ENCODE data around the gene CPSF6.
"Not testable (repeated sequence)": the region's sequence is repeated elsewhere in the genome, so short reads cannot be mapped to it uniquely, and the experiment has no call there.

CPSF6 gene

GRCh38 chr12:69258655-69259054 is 19.3 kb downstream of the CPSF6 start:
- DNase-seq = no peak

DNA sequence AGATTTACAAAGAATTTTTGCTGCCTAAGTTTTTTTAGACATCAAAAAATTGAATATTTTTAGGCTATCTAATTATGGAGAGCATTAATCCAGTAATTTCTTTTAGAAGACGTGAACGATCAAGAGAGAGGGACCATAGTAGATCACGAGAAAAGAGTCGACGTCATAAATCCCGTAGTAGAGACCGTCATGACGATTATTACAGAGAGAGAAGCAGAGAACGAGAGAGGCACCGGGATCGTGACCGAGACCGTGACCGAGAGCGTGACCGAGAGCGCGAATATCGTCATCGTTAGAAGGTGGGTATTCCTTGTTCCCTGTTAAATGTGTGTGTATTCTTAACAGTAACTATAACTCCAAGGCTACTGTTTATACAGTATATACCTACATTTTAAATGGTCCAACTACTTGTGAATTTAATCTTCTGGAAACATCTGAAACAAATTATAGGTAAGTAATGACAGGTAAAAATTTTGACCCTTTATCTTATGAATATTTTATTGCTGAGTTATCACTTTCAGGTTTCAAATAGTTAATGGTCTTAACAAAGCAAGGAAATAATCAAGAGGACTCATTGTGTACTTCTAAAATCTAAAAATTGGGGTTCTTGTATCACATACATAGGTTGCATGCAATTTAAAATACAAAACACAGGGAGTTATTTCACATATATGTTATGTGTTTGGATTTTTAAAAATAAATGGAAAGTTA is 23.1 kb downstream of the CPSF6 start:
- DNase-seq = no peak

GRCh38 chr12:69265205-69265604 is 25.8 kb downstream of the CPSF6 start:
- no peak for DNase-seq

DNA sequence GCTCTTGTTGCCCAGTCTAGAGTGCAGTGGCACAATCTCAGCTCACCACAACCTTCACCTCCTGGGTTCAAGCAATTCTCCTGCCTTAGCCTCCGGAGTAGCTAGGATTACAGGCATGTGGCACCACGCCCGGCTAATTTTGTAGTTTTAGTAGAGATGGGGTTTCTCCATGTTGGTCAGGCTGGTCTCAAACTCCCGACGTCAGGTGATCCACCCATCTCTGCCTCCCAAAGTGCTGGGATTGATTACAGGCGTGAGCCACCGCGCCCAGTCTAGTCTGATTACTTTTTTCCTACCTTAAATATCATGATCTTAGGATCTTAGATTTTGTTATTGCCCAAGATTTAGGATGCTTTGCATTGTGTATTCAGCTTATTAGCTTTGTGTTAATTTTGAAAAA is 26.3 kb downstream of the CPSF6 start:
- DNase-seq = not testable (repeated sequence)

DNA sequence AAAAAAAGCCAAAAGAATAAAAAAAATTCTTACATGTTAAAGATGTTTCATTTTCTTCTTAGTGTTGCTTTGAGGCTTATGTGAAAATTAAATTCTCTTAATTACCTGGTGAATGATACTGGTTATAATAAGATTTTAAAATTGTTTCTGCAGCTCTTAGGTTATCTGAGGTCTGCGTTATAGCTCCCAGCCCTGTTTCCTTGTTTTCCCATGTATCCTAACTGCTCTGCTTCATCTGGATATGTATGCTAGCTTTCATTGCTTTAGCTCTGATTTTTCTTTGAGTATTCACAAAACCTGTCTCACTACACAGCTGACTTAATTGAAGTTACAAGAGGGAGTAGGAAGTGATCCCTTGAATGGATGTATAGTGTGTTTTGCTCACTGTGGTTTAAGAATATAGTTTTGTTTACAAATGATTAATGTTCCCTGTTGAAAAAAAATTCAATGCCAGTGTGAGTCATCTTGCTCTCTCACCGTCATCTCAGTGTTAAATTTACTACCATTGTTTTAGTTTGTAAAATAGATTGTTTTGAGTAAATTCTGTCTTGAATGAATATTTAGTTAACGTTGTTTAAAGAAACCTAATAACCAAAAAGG is 26.8 kb downstream of the CPSF6 start:
- DNase-seq = no peak

DNA sequence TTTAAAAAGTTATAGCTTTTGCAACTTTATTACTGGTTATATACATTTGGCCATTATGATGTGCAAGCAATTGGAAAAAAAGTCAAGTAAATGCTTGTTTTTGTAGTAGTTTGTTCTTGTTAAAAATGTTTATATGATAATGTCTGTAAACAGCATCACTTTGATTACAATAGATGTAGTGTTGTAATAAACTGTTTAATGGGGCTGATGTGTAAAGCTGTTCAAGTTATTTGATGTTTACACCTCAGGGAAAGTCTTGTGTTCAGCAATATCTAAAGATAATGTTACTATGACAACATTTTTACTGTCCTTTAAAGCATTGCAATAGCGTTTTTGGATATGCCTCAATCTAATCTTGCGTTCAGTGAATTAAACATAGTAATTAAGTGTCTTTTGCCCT is 30.4 kb downstream of the CPSF6 start:
- no peak for DNase-seq

DNA sequence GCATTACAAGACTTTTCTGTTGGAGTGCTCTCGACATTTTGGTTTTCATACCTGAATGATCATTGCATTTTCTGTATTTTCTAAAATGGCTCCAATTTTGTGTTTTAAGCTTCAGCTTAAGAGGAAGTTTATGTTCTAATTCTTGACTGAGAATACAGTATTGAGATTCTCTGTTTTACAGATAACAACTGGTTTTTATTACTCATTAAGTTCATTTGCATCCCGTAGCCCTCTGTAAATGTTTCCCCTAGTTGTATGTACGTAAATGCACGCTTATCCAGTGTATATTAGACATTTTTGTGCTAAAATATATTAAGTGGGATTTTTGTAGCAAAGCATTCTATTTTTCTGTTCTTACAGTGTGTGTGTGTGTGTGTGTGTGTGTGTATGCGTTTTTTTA is 33.1 kb downstream of the CPSF6 start:
- DNase-seq = no peak

DNA sequence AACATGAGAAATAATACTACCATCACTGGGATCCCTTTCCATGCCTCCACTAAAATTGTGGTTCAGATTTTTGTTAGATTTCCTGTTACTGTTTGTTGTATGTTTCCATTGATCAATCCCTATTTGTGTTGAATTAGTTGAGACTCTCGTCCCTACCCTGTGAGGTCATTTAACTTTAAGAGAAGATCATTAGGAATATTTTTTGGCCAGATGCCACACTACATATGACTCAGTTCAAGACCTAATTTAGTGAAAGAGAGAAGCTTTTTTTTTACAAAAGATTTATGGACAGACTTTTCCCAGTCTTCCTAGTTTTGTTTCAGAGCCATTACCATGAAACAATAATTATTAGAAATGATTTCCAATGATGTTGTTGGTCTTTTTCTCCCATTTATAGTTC is 35.5 kb downstream of the CPSF6 start:
- no peak for DNase-seq

DNA sequence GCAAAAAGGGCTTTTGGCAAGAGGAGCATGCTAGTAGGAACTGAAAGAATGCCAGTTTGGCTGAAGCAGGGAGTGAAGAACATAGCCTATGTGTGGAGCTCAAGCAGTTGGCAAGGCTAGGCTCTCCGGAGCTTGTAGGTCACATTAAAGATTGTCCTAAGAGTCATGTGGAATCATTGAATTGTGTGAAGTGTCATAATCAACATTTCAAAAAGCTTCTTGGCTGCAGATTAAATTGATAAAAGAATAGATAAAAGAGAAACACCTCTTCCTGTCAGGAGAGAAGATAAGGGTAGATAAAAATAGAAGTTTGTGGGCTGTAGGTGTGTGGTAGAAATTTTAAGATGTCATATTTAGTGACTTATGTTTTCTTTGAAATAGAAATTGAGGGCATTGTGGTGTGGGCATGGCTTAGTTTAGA is 36.1 kb downstream of the CPSF6 start:
- DNase-seq = peak in 1 of 2 donors; percentile 32

DNA sequence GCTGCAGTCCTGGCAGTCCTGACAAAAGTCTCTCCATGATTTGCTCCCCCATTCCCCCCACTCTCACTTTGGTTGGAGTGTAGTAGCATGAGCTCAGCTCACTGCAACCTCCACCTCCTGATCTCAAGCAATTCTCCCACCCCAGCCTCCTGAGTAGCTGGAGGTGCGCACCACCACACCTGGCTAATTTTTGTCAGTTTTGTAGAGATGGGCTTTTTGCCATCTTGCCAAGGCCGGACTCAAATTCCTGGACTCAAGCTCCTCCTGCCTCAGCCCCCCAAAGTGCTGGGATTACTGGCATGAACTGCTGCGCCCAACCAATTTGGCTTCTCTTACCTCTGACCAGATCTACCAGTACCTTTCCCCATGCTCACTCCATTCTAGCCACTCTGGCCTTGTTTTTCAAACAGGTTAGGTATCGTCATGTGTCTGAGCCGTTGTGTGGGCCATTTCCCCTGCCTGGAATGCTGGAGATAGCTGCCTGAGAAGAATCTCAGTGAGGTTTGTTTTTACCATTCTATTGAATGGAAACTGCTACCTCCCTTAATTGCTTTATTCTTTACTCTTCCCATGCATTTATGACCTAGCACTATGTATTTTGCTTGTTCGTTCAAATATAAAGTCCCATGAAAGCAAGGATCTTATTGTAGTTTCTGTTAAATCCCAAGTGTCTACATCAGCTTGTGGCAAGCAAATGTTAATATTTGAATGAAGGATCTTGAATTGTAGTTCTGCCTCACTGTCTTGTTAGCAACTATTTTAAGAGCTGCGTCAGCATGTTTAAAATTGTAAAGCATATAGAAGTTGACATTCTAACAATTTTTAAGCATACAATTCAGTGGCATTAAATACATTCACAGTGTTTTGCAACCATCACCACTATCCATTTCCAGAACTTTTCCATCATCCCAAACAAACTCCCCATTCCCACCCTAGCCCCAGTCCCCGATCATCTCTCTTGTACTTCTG is 39.7 kb downstream of the CPSF6 start:
- no peak for DNase-seq

DNA sequence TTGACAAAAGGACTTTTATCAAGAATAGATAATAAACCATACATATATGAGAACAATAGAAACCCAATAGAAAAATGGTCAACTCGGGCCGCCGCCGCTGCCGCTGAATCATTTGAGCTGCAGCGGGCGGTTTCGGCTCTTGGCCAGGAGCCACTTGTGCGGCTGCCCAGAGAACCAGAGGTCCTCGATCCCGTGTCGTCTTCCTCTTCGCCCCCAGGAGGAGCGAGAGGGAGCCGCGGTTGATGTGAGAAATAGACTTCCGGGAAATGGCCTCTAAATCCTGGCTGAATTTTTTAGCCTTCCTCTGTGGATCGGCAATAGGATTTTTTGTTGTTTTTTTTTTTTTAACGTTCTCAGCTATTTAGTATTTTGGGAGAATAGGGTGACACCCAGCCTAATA is 44.8 kb downstream of the CPSF6 start:
- peak; percentile 14 to 38 for DNase-seq

GRCh38 chr12:69287556-69287955 is 48.2 kb downstream of the CPSF6 start:
- DNase-seq = no peak

DNA sequence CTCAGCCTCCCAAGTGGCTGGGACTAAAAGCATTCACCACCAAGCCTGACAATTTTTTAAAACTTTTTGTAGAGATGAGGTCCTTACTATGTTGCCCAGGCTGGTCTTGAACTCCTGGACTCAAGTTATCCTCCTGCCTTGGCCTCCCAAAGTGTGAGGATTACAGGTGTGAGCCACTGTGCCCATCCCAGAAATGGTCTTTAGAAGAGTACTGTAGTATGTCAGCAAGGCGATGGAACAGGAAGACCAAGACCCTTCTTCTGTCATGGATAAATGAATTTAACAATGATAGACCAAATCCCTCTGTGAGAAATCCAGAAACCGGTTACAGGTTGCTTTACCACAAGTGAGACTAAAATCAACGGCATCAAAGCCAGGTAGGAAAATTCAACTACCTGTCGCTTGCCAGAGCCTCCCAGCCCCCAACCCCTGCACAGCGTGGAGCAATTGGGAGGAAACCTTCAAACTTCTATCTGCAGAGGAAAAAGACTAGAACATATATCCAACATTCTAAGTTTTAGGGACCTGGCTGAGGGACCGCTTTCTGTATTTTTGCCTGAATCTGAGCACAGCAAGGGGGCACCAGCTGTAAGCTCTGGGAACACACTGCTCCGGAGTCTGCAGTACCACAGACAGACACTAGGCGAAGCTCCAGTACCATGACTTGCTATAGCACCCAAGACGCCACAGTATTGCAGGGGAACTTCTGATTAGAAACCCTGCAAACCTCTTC is 51.3 kb downstream of the CPSF6 start:
- peak; percentile 85 to 86 for DNase-seq

DNA sequence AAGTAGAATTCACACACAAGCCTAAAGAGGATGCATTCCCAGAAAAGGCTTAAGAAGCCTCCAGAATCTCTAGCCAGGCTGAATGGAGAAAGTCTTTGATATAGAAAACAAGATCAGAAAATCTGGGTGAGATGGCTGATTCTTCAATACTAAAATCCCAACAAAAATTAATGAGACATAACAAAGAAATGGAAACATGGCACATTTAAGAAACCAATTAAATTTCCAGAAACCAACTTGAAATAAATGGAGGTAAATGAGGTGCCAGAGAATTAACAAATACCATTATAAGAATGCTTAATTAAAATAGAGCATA is 51.9 kb downstream of the CPSF6 start:
- no peak for DNase-seq

- DNase-seq = no peak
Measured at GRCh38 chr12:69298133-69298532, 58.8 kb downstream of the CPSF6 start.

DNA sequence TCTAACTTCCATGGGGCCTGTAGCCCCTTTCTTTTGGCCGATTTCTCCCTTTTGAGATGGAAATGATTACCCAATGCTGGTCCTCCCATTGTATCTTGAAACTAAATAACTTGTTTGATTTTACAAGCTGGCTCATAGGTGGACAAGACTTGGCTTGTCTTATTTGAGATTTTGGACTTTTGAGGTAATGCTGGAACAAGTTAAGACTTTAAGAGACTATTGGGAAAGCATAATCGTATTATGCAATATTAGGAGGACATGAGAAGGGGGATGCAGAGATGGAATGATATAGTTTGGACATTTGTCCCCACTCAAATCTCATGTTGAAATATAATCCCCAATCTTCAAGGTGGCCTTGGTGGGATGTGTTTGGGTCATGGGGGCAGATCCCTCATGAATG is 59.6 kb downstream of the CPSF6 start:
- no peak for DNase-seq

DNA sequence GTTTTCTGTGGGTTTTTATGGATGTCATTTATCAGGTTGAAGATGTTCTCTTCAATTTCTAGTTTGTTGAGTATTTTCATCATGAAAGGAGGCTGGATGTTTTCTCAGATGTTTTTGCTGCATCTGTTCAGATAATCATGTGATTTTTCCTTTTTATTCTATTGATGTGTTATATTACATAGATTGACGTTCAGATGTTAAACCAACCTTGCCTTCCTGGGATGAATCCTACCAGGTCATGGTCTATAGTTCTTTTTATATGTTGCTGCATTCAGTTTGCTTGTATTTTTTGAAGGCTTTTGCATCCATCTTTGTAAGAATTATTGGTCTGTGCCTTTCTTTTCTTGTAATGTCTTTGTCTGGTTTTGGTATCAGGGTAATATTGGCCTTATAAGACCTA is 64.9 kb downstream of the CPSF6 start:
- no peak for DNase-seq

- no peak for DNase-seq
Measured at GRCh38 chr12:69309461-69309860, 70.1 kb downstream of the CPSF6 start.

DNA sequence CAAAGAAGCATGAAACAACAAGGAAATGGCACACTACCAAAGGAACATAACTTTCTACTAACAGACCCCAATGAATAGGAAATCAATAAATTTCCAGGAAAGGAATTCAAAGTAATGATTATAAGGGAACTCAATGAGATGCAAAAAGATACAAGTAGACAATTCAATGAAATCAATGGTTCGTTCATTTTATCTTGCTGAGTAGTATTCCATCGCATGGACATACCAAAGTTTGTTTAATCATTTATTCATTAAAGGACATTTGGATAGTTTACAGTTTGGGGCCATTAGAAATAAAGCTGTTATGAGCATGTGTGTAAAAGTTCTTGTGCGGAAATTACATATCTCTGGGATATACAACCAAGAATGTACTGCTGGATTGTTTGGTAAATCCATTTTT is 73.8 kb downstream of the CPSF6 start:
- DNase-seq = no peak

- not testable (repeated sequence) for DNase-seq
Measured at GRCh38 chr12:69316784-69317183, 77.4 kb downstream of the CPSF6 start.

DNA sequence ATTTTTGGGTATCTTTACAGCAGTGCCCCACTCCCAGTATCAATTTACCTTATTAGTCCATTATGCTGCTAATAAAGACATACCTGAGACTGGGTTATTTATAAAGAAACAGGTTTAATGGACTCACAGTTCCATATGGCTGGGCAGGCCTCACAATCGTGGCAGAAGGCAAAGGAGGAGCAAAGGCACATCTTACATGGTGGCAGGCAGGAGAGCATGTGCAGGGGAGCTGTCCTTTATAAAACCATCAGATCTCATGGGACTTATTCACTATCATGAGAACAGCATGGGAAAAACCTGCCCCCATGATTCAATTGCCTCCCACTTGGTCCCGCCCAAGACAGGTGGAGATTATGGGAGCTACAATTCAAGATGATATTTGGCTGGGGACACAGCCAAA is 77.9 kb downstream of the CPSF6 start:
- DNase-seq = not testable (repeated sequence)

DNA sequence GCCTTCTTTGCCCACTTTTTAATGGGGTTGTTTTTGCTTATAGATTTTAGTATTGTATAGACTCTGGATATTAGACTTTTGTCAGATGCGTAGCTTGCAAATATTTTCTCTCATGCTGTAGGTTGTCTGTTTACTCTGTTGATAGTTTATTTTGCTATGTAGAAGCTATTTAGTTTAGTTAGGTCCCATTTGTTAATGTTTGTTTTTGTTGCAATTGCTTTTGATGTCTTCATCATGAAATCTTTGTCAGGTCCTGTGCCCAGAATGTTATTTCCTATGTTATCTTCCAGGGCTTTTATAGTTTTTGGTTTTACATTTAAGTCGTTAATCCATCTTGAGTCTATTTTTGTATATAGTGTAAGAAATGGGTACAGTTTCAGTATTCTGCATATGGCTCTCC is 78.9 kb downstream of the CPSF6 start:
- no peak for DNase-seq

DNA sequence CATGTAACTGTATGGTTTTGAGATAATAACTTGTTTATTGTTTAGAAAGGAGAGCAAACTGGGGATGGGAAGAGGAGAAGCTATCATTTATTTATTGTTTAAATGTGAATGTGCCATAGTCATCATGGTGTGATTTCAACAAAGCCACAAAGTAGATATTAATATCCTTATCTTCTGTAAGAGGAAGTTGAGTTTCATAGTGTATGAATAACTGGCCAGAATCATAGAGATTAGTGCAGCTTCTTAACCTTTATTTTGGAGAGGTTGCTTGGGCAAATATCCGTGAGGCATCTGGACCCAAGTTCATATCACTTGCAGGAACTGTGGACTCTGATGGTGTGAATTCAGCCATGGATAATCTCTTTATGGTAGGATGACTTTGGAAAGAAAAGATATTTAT is 82.0 kb downstream of the CPSF6 start:
- no peak for DNase-seq

All from CD4-positive, alpha-beta T cell treated with Interleukin-4 for 1 hour (primary cell).